ENCODE measurements around the gene EDEM1. TPM values are rescaled to one million over a fixed set of nuclear protein-coding genes. Genes with fewer than 3 reads are reported as not detected.
"Not testable (repeated sequence)": the region's sequence is repeated elsewhere in the genome, so short reads cannot be mapped to it uniquely, and the experiment has no call there.

The EDEM1 gene
- total RNA-seq, 4 donors from 2014 or later, result 37.2 to 139 (median 78.1) TPM

GRCh38 chr3:5238545-5238944, 51.0 kb downstream of the EDEM1 start:
- Histone ChIP-seq H3K27me3 (no peaks in the 10 kb centered on the region), H3K9me3 (peaks cover 0 to 2% (median 0%) of the 10 kb centered on the region in 4 donors), H3K4me1 (no peaks in the 10 kb centered on the region), H3K36me3 (no peaks in the 10 kb centered on the region), H3K4me3 (no peak overlapping the region), H3K27ac (no peak overlapping the region)
- 67 to 78% methylated on average over 5 of the region's 5 CpGs for WGBS, 2 donors
- DNase-seq (ENCODE audit: low spot score in 2 of 2), result no peak
- TF ChIP-seq EP300 (IDR thresholded peaks at IDR 0.05), result no peak
- TF ChIP-seq POLR2A (IDR thresholded peaks at IDR 0.05), result no peak
- no peak for TF ChIP-seq CTCF (IDR thresholded peaks at IDR 0.05)

GRCh38 chr3:5239602-5240001, 52.1 kb downstream of the EDEM1 start:
- H3K9me3 ChIP-seq, result peaks cover 0 to 7% (median 0%) of the 10 kb centered on the region in 4 donors
- no peaks in the 10 kb centered on the region for H3K36me3 ChIP-seq
- no peaks in the 10 kb centered on the region for H3K27me3 ChIP-seq
- no peak for TF ChIP-seq POLR2A (IDR thresholded peaks at IDR 0.05)
- TF ChIP-seq CTCF (IDR thresholded peaks at IDR 0.05), result no peak
- no peak for TF ChIP-seq EP300 (IDR thresholded peaks at IDR 0.05)
- WGBS, 2 donors, result 36 to 45% methylated on average over 4 of the region's 4 CpGs
- H3K27ac ChIP-seq, result no peak overlapping the region
- no peak overlapping the region for H3K4me3 ChIP-seq
- no peaks in the 10 kb centered on the region for H3K4me1 ChIP-seq
- no peak for DNase-seq (ENCODE audit: low spot score in 2 of 2)

GRCh38 chr3:5240740-5241139, 53.2 kb downstream of the EDEM1 start:
- Histone ChIP-seq H3K4me1 (no peaks in the 10 kb centered on the region), H3K4me3 (no peak overlapping the region), H3K27ac (no peak overlapping the region), H3K27me3 (no peaks in the 10 kb centered on the region), H3K36me3 (no peaks in the 10 kb centered on the region), H3K9me3 (peaks cover 0 to 7% (median 0%) of the 10 kb centered on the region in 4 donors)
- TF ChIP-seq CTCF (IDR thresholded peaks at IDR 0.05) (no peak), EP300 (IDR thresholded peaks at IDR 0.05) (no peak), POLR2A (IDR thresholded peaks at IDR 0.05) (no peak)
- WGBS, 2 donors, result 62 to 76% methylated on average over 1 of the region's 1 CpG
- DNase-seq (ENCODE audit: low spot score in 2 of 2), result no peak

- H3K4me3 ChIP-seq; H3K4me1 ChIP-seq; H3K36me3 ChIP-seq; DNase-seq (ENCODE audit: low spot score in 2 of 2); H3K9me3 ChIP-seq; H3K27ac ChIP-seq; H3K27me3 ChIP-seq: not testable (repeated sequence)
- WGBS, 2 donors, result 88 to 100% methylated on average over 12 to 21 of the region's 23 CpGs
Observed at GRCh38 chr3:5242785-5243184, 55.3 kb downstream of the EDEM1 start.

- H3K4me1 ChIP-seq, result no peaks in the 10 kb centered on the region
- H3K4me3 ChIP-seq, result no peak overlapping the region
- H3K27me3 ChIP-seq, result no peaks in the 10 kb centered on the region
- H3K9me3 ChIP-seq, result peaks cover 0 to 7% (median 0%) of the 10 kb centered on the region in 4 donors
- H3K36me3 ChIP-seq, result no peaks in the 10 kb centered on the region
- H3K27ac ChIP-seq, result no peak overlapping the region
- TF ChIP-seq EP300 (IDR thresholded peaks at IDR 0.05) (no peak), POLR2A (IDR thresholded peaks at IDR 0.05) (no peak), CTCF (IDR thresholded peaks at IDR 0.05) (no peak)
- DNase-seq (ENCODE audit: low spot score in 2 of 2), result no peak
Observed at GRCh38 chr3:5245927-5246326, 58.4 kb downstream of the EDEM1 start.

- DNase-seq (ENCODE audit: low spot score in 2 of 2), result no peak
- TF ChIP-seq CTCF (IDR thresholded peaks at IDR 0.05) (no peak), POLR2A (IDR thresholded peaks at IDR 0.05) (no peak), EP300 (IDR thresholded peaks at IDR 0.05) (no peak)
Observed at GRCh38 chr3:5248822-5249221, 61.3 kb downstream of the EDEM1 start.

More at GRCh38 chr3:5248822-5249221, 61.3 kb downstream of the EDEM1 start:
- Histone ChIP-seq H3K27me3 (no peaks in the 10 kb centered on the region), H3K27ac (no peak overlapping the region), H3K9me3 (peaks cover 0 to 2% (median 0%) of the 10 kb centered on the region in 4 donors), H3K36me3 (no peaks in the 10 kb centered on the region), H3K4me3 (no peak overlapping the region), H3K4me1 (no peaks in the 10 kb centered on the region)
- WGBS, 2 donors, result 54 to 68% methylated on average over 3 of the region's 3 CpGs

All from tibial nerve (tissue), 4 donors.